Left lobe of liver (tissue), 2 donors: ENCODE results near the gene PIM3. TPM values are rescaled to one million over a fixed set of nuclear protein-coding genes. Genes with fewer than 3 reads are reported as not detected.

Source experiments
- ATAC-seq: fragments of 200-7000 bp; cut with Tn5 transposase; one replicate; pipeline ENCODE4 v1.9.1; 2020; ENCODE audit warnings: mild to moderate bottlenecking, moderate library complexity
- DNase-seq: peaks from one replicate; pipeline ENCODE4 v3.0.0-alpha.2; 2020; ENCODE audit warnings: low spot score
- total RNA-seq: library from RNA; stranded (reverse); gene quantifications from one replicate; pipeline ENCODE4 v1.2.1, GENCODE V29; 2021
- donor health status: DM: no; HTN: no; CAD: no; lungs with moderate emphysema.
- donor health status: DM: no; HTN: yes; CAD: no.

The PIM3 gene
- total RNA-seq, 1 donor from 2014 or later: 36.8 TPM

- ATAC-seq: peak; percentile 24
- DNase-seq: peak; percentile 43
Measured at GRCh38 chr22:49999063-49999945, 38.7 kb downstream of the PIM3 start.

DNA sequence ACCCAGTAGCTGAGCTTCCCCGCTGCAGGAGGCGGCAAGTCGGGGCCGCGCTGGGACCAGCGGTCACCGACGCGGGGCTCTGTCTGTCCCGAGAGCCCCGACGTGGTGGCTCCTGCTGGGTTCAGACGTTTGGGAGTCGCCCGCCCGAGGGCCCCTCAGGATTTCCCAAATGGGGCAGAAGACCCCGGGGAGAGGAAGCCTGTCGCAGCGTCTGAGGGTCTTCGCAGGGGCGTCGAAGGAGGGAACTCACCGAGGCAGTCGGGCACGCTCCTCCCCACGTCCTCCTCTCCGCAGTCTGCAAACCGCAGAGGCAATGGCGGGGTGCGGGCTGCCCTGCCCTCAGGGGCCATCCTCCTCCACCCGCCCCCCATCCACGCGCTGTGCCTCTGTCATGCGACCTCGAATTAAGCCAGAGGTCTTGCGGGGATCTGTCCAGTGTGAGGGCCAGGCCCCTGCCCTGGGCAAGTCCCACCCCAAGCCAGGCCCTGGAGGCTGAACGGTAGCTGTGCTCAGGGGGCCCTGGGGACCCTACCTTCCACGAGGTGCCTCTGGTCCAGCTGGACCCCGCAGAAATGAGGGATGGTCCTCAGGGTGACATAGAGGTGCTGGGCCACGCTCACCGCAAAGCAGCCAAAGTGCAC, 39.5 kb downstream of the PIM3 start:
- DNase-seq (no peak), ATAC-seq (no peak)

- no peak for DNase-seq
- ATAC-seq: no peak
Measured at GRCh38 chr22:50000587-50001387, 40.2 kb downstream of the PIM3 start.

- DNase-seq: peak; percentile 21
- no peak for ATAC-seq
Measured at GRCh38 chr22:50001388-50002231, 41.0 kb downstream of the PIM3 start.

DNA sequence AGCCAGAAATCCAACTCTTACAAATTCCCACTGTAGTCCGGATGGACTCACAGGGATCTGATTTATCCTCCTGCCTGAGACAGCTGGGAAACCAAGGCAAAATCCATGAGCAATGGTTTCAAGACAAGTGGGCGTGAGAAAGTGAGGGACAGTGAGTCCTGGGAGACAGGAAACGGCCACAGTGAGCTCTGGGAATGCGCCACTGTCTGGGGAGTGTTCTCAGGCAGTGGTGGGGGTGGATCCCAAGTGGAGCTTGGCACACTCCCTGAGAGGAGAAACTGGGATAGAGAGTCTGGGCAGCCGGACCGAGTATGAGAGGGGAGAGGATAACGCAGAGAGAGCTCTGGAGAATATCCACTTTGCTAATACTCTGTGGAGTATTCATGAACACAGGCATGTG, 42.2 kb downstream of the PIM3 start:
- no peak for DNase-seq
- no peak for ATAC-seq

DNA sequence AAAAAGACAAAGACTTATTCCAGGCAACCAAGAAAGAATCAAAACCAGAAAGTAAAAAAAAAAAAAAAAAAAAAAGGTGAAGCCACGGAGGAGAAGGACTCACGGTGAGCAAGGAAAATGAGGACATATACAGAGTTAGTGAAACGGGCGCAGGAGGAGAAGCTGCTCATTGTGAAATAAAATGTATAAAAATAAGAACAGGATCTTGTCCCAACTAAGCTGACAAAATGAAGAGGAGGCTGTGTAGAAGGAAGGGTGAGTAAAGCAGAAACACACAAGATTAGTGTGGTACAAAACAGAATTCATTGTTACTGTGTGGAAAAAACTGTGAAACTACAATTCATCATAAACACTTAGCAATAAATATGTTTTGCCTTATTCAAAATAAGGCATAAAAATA, 44.3 kb downstream of the PIM3 start:
- DNase-seq (no peak), ATAC-seq (no peak)

DNA sequence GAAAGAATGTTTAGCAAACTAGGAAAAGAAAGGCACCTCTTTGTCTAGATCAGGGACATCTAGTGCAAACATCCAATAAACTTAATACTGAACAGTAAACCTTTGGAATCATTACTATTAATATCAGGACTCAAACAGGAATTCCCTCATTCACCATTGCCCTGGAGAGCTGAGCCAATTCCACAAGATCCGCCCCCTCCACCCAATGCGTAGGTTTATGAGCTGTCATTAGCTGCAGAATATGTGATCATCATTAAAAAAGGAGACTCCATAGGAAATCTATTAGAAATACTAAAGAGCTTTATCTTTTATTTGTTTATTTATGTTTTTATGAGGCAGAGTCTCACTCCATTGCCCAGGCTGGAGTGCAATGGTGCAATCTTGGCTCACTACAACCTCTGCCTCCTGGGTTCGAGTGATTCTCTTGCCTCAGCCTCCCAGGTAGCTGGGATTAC, 46.5 kb downstream of the PIM3 start:
- ATAC-seq (no peak), DNase-seq (no peak)

GRCh38 chr22:50008151-50009040, 47.8 kb downstream of the PIM3 start:
- no peak for DNase-seq
- ATAC-seq: no peak

GRCh38 chr22:50009251-50009650, 48.7 kb downstream of the PIM3 start:
- ATAC-seq: no peak
- no peak for DNase-seq

DNA sequence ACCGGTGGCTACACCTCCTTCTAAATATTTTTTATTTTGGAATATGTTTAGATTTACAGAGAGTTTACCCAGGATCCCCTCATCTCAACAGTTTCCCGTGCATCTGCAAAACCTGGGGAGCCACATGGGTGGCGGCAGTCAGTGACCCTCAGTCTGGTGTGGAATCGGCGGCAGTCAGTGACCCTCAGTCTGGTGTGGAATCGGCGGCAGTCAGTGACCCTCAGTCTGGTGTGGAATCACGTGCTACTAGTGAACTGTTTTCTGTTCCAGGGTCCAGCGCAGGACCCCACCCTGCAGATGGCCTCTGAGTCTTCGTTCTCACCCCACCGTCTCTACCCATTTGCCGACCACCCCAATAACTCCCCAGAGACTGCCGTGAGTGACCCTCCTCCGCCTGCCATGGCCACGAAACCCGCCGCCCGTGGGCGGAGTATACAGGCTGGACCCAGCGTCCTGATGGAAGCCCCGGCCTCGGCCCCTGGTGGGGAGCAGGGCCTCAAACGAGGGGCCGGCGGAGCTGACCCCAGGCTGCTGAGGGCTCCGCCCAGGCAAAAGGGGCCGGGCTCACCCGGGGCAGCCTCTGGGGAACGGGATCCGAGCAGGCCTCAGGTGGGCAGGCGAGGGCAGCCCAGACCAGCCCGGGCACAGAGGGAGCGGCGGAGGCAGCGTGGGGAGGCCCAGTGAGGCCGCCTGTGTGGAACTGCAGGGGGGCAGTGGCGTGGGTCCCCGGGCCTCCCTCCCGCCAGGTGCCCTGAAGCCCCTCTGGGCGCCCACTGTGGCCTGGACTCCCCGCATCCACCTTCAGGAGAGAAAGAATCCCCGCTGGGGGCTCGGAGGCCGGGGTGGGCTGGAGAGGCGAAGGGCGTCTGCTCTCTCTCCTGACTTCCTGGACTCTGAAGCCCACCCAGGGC, 49.4 kb downstream of the PIM3 start:
- ATAC-seq (no peak), DNase-seq (no peak)

DNA sequence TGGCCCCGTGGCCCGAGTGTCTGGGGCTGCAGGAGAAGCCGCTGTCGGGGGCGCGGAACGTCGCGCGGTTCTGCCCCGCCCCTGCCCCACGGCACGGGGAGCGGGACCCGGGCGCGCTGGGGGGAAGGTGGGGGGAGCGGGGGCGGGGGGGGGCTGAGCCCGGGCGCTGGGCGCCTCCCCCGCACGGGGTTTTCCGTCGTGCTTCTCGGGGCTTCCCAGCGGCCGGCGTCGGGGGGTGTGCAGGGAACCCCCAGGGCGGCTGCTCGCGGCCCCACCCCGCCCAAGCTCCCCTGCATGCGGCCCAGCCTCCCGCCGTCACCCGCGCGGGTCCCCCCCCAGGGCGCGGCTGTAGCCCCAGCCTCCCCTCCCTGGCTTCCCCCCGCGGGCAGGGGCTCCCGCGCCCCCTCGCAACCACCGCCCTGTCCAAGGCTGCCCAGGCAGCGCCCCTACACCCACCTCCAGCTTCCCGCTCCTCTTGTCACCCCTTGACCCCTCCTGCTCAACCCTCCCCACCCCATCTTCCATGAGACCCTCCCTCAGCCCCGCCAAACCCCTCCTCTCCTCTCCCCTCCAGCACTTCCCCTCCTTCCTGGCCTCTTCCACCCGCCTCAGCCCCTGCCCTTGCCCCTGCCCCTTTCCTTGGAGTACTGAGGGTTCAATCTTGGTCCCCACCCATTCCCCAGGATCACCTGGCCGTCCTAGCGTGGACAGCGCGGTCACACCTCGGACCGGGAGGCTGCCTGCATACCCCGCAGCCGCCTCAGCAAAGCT, 50.3 kb downstream of the PIM3 start:
- no peak for ATAC-seq
- no peak for DNase-seq

GRCh38 chr22:50011447-50012210, 51.1 kb downstream of the PIM3 start:
- DNase-seq (no peak), ATAC-seq (no peak)

DNA sequence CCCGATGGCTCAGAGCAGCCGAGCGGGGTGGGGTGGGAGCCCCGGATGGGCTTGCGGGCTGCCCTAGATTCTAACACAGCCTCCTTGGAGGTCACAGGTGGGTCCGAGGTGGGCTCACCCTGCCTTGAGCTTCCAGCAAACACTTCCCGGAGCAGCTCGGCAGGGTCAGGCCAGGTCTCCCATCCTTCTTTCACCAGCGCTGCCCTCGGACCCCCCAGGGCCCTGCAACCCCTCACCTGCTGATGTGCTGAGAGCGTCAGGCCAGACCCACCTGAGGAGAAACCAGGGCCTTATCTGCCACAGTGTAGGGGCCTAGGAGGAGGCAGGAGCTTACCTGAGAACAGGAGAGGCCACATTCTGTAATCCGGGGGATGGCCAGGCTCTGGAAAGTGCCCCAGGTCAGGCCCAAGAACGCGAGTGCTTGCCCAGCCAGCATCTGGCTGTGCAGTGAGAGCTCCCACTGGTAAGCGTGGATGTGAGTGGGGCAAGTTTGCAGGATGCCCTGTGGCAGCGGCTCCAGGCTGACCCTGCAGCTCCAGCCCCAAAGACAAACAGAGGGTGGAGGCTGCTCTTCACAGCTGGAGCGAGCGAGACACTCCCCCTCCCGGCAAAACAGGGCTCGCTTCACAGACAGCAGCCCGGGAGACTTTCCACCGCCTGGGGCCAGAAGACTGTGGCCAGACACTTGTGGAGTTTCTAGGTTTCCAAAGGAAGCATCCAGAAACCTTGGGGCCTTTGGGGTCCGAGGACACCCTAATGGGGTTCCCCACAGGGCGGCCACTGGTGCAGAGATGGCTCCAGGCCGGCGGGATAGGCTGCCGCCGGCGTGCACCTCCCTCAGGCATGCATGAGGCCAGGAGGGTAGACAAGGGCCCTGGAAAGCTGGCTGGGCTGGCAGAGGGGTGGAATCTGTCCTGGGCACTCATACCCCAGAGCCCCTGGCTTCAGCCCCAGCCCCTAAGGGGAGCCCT, 51.9 kb downstream of the PIM3 start, which contains the start of gene IL17REL:
IL17REL (minus strand) TSS at position 555 of the 971 bp plus-strand sequence; CDS start at position 436, 119 bp downstream.
- ATAC-seq (peak; percentile 54), DNase-seq (no peak)
